Hair follicle dermal papilla cell (primary cell): ENCODE measurements around the gene IL13. TPM values are rescaled to one million over a fixed set of nuclear protein-coding genes. Genes with fewer than 3 reads are reported as not detected.

Experiments used
- total RNA-seq: library from RNA; depleted of rRNA; stranded (reverse); fragments of >200 nt; gene quantifications from 2 replicates; pipeline ENCODE4 v1.2.3, GENCODE V29; 2012

IL13 gene
- total RNA-seq = 0.16 and 0.24 TPM in 2 replicates

GRCh38 chr5:132657676-132658380 is at the start of gene IL13:
Gene IL13, plus strand, starts transcription at chr5:132658173. Its CDS starts 14 bp downstream, at chr5:132658187.

GRCh38 chr5:132673939-132674630 is 16.1 kb downstream of the IL13 start, which contains the start of gene IL4:
Gene IL4, plus strand, starts transcription at chr5:132673989. Its CDS starts 62 bp downstream, at chr5:132674051.

Other genes with a start within 250 kb of the IL13 start
- gene IRF1, start 167.4 kb upstream of the IL13 start, total RNA-seq = 76.4 and 90.7 TPM in 2 replicates
- gene IL5, start 114.7 kb upstream of the IL13 start, total RNA-seq = not detected in 2 replicates
- gene RAD50, start 101.2 kb upstream of the IL13 start, total RNA-seq = 25.5 and 28.7 TPM in 2 replicates
- not detected in 2 replicates for gene IL4, start 15.8 kb downstream of the IL13 start, total RNA-seq
- 8.1 and 9.7 TPM in 2 replicates for gene KIF3A, start 79.4 kb downstream of the IL13 start, total RNA-seq
- gene CCNI2, start 89.3 kb downstream of the IL13 start, total RNA-seq = not detected in 2 replicates
- gene SEPTIN8, start 119.1 kb downstream of the IL13 start, total RNA-seq = 58.5 and 65.4 TPM in 2 replicates
- under 0.01 TPM in 1 of 2 replicates, not detected in the other for gene SOWAHA, start 155.1 kb downstream of the IL13 start, total RNA-seq
- gene SHROOM1, start 172.5 kb downstream of the IL13 start, total RNA-seq = 12.8 and 14.7 TPM in 2 replicates
- gene GDF9, start 208.3 kb downstream of the IL13 start, total RNA-seq = 0.12 and 0.16 TPM in 2 replicates
- 44.1 and 45.8 TPM in 2 replicates for gene UQCRQ, start 208.5 kb downstream of the IL13 start, total RNA-seq
- gene LEAP2, start 215.5 kb downstream of the IL13 start, total RNA-seq = 0.12 and 0.16 TPM in 2 replicates